AG08395 (cell line): Measurements from ENCODE around the gene TANC1.

Source experiments
- DNase-seq: peaks from one replicate; pipeline ENCODE4 v3.0.0; 2012; ENCODE audit warnings: mixed read lengths, low spot score

TANC1 gene

DNA sequence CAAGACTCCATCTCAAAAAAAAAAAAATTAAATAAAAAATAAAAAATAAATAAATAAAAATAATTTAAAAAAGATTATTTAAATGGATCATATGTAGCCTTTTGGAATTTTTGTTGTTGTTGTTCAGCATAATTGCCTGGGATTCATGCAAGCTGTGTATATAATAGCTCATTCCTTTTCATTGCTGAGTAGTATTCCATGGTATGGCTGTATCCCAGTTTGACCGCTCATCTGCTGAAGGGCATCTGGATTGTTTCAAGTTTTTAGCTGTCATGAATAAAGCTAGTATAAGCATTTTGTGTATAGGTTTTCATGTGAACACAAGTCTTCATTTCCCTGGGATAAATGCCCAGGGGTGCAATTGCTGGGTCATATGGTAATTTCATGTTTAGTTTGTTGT lies 6.4 kb upstream of the TANC1 start:
- DNase-seq: no peak

- DNase-seq: no peak
These were observed 5.4 kb upstream of the TANC1 start for GRCh38 chr2:158963071-158963470.

- no peak for DNase-seq
These were observed 3.3 kb upstream of the TANC1 start for GRCh38 chr2:158965107-158965506.

DNA sequence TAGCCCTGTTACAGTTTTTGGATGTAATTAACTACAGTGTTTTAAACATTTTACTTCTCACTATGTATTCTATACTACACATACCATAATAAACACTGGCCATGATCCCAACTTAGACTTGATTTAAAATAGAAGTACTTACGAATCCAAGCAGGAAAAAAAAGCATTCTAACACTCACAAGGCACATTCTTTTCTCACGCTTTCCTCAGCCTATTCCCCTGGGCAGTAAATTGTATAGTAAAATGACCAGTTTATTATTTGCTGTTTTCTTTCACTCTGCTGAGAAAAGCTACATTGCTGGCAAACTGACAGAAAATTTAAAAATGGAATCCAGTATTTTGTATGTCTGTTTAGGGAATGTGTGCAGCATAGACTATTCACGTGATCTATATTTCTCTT lies 2.8 kb upstream of the TANC1 start:
- DNase-seq: no peak

- DNase-seq: no peak
These were observed 2.1 kb upstream of the TANC1 start for GRCh38 chr2:158966312-158966711.

DNA sequence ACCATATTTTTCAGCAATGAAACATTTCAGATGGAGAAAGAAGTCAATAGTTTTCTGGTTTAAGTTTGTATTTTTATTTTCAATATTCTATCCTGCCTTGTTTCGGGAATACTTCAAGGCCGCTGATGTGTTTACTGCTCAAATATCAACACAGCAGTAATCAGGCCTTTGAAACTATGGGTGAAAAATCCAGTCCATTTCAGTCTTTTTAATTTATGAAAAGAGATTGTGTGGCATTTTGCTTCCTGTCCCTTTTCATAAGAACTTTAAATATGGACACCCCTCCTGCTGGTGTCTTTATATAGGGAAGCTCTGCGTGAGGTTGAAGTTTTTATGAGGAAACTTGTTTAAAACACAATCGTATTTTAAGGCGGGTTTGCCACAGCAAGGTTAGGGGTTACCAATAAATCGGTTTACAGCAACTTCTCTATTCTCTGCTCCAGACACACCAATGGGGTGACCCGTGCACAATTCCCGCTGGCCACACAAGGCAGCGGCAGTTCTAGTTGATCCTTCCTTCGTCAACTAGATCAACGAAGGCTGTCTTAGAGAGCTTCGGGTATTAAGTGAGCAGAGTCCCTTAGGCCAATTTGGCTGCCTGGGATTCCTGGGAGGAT lies 1.2 kb upstream of the TANC1 start:
- peak; percentile 33 for DNase-seq

DNA sequence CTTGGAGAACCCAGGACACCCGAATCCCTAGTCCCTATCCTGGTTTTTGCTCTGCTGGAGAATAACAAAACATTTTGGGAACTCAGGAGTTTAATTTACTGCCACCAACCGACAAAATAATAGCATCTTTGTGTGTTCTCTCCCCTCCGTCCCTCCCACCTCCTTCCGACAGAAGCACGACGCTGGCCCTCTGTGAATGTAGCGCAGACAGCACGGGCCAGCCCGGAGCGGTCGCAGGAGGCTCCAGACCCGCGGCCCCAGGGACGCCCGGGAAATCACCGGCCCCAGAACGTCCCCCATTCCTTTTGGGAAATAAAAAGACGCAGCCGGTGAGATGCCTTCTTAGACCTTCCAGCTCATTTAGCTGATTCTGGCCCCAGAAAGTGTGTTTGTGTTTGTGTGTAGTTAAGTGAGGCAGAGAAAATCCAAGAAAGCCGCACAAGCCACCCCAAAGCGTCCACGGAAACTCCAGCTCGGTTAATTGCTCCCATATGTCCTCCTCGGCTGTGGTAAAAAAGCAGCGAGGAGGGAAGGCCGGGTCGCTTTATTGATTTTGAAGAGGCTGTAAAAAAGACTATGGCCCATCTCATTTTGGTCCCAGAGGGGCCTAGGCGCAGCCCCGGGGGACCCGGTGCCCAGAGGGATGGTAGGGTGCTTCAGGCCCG lies 577 bp upstream of the TANC1 start:
- peak; percentile 41 for DNase-seq

- DNase-seq: no peak
These were observed 798 bp downstream of the TANC1 start for GRCh38 chr2:158969162-158969714.

DNA sequence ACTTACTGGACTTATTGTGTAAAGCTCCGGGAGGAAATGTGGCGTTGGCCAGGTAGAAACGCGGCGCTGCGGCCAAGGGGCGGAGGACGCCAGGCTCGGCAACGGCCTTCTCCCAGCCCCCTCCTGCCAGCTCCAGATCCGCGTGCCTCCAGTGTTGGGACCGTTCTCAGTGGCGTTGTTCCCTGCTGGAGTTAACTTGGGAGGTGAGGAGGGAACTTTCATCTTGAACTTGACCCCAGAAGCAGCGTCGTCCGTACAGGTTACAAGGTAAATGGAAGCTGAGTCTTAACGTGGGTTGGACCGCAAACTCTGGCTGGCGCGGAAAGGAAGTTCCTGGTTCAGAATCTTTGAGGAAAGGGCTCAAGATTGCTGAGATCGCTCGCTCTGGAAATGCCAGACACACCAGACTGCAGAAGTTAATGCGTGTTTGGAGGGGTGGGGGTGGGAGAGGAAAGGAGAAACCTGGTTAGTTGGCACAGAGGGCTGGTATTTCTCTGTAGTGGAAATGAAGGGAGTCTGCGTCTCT lies 1.3 kb downstream of the TANC1 start:
- no peak for DNase-seq

- no peak for DNase-seq
These were observed 1.9 kb downstream of the TANC1 start for GRCh38 chr2:158970241-158970751.

DNA sequence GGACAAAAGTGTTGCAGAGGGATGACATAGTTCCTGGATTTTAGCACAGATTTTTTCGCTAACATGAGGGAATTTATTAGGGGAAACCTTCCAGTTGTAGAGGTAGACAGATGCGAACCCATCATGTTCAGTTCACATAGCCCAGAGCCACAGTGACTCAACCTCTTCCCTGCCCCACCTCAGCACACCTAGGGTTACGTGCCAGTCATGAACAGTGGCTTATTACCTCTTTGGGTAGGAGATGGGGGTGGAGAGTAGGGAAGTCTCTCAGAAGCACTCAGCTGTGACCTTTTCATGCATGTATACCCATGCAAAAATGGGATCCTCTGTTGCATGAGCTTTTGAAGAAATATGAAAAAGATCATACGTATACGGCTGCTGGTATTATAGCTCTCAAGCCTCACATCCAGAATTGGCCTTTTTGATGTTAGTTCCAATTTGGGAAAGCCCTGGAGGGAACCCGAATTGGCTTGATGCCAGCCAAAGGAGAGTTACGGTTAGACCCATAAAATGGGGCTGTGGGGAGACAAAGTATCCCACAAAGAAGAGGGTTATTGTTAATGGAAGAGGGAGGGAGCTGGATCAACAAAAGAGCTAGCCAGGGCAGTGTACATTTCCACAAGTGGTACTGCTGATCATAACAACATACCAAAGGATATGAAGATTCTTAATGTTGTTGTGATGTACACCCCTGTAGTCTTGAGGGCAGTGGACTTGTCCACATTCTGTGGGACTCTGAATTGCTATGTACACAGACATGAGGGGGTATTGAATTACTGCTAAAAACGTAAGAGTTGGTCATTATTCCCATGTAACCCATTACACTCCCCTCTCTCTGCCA lies 4.9 kb downstream of the TANC1 start:
- DNase-seq: no peak

DNA sequence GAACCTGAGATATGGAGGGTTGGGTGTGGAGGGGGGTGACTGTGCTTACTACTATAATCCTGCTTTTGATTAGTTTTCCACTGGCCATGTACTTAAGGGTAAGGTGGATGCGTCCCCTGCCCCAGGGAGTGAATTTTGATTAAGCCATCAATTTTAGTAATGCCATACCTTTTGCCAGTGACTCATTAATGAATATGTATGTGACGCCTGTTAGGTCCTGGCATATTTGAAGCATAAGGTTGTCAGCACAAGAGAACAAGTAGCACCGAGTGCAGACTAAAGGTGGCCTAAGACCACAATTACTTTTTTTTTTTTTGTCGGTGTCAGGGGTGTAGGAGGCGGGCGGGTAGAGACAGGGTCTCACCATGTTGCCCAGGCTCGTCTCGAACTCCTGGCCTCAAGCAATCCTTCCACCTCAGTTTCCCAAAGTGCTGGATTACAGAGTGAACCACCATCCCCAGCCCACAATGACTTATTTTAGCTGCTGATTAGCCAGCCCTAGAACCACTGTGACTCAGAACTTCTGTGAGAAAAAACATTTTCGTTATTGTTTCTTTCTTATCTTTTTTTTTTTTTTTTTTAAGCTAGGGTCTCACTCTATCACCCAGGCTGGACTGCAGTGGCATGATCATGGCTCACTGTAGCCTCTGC lies 7.0 kb downstream of the TANC1 start:
- DNase-seq: no peak

DNA sequence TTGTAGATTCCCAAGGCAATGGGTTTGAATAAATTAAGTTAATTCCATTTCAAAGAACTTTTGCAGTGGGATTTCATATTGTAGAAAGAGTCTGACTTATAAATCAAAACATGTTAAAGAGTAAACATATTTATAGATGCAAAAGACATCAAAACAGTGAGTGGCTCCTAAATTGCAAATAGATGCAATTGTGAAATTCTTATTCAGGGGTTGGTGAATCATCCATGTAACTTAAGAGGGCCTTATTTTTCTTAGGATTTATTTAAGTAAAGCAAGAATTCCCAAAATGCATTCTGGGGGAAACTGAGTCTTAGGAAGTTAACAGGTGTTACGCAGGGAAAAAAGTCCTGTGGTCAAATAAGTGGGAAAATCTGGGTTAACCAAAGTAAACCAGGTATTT lies 11.3 kb downstream of the TANC1 start:
- DNase-seq: no peak

DNA sequence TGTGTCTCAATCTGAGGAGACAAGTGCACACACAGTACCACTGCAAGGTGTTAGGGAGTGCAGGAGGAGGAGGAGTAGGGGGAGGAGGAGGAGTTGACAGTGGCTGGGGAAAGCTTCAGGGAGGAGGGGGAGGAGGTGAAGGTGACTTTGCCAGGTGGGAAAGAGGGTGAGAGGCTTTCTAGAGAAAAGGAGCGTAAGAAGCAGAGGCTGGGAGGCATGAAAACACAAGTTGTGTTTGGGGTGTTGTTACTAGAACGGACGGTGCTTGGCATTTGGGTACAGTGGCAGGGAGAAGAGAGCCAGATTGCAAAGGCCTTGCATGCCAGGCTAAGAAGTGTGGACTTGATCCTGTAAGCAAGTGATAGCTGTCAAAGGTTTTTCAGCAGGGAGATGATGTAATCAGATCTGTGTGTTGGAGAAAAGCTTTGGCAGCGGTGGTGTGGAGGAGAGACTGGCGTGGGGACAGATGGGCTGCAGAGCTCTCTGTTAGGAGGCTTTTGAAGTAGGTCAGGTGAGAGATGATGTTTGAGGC lies 16.2 kb downstream of the TANC1 start:
- DNase-seq: no peak

GRCh38 chr2:158988501-158988900 lies 20.1 kb downstream of the TANC1 start:
- DNase-seq: no peak

DNA sequence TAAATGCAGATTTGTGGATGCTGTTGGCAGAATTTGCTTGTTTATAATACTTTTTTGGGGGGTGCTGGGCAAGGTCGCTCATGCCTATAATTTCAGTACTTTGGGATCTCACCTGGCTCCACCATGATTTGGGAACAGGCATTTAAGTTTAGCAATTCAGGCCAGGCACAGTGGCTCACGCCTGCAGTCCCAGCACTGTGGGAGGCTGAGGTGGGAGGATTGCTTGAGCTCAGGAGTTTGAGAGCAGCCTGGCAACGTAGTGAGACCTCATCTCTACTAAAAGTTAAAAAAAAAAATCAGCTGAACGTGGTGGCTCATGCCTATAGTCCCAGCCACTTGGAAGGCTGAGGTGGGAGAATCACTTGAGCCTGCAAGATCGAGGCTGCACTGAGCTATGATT lies 20.7 kb downstream of the TANC1 start:
- no peak for DNase-seq

DNA sequence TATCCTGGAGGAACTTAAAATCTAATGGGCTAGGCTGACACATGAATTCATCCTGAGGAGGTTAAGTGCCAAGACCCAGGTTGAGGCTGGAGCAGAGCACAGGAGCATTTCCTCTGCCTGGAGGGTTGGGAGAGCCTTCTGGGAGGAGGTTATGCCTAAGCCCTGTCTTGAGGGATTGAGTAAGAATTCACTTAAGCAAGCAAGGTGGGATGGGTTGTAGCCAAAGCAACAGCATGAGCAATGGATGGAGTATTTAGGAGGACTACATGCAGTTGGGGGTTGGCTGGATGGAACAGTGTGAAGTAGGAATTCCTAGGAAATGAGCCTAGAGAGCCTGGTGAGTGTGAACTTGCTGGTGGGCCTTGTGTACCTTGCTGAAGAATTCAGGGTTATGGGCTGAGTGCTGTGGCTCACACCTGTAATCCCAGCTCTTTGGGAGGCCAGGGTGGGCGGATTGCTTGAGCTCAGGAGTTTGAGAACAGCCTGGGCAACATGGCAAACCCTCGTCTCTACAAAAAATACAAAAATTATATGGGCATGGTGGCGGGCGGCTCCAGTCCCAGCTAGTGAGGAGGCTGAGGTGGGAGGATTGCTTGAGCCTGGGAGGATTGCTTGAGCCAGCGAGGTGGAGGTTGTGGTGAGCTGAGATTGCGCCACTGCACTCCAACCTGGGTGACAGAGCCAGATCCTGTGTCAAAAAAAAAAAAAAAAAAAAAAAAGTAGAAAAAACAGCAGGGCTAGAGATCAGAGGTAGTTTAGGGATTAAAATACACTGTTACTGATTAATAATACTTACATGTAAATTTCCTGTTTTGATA lies 22.2 kb downstream of the TANC1 start:
- DNase-seq: peak; percentile 92

- DNase-seq: no peak
These were observed 24.6 kb downstream of the TANC1 start for GRCh38 chr2:158993030-158993429.

GRCh38 chr2:158993721-158994587 lies 25.5 kb downstream of the TANC1 start:
- DNase-seq: no peak
